GM23338 (cell line): ENCODE measurements around the gene PPM1H.
"Not testable (repeated sequence)": the region's sequence is repeated elsewhere in the genome, so short reads cannot be mapped to it uniquely, and the experiment has no call there.

ENCODE experiments used
- CREB1 ChIP-seq: fragments of 250-450 bp; sonication (Bioruptor Pico); IDR thresholded peaks from 2 replicates; pipeline ENCODE4 v1.5.0; 2020; ENCODE audit warnings: low read depth, mild to moderate bottlenecking, moderate library complexity
- CTCF ChIP-seq, 2 experiments: fragments of 200-600 bp in 1 of 2; sonication (generic) in 1 of 2; conservative IDR thresholded peaks; 2 replicates each; pipeline versions ENCODE4 v1.5.1 to v1.6.1; 2016 to 2017; ENCODE audit warnings: antibody characterized with exemption in 2 of 2, low read depth in 2 of 2, mild to moderate bottlenecking in 2 of 2, moderate library complexity in 1 of 2
- EZH2 ChIP-seq: fragments of 200-600 bp; sonication (generic); IDR thresholded peaks from one replicate; pipeline ENCODE4 v1.8.0; 2017; ENCODE audit warnings: antibody characterized with exemption, mild to moderate bottlenecking, low read depth; ENCODE audit not compliant: unreplicated experiment
- EZH2phosphoT487 ChIP-seq: fragments of 200-600 bp; sonication (generic); IDR thresholded peaks from one replicate; pipeline ENCODE4 v1.8.1; 2018; ENCODE audit warnings: antibody characterized with exemption; ENCODE audit not compliant: unreplicated experiment
- POLR2AphosphoS5 ChIP-seq: IDR thresholded peaks from 2 replicates; pipeline ENCODE4 v1.6.1; 2016; ENCODE audit warnings: antibody characterized with exemption, low read depth
- TF ChIP-seq, protein P1 (sequence below): IDR thresholded peaks from one replicate; pipeline ENCODE4 v1.6.1; 2018; ENCODE audit warnings: antibody characterized with exemption; ENCODE audit not compliant: unreplicated experiment

GRCh38 chr12:62965700-62966099 is 30.8 kb upstream of the PPM1H start:
- TF ChIP-seq CTCF (conservative IDR thresholded peaks at IDR 0.05; ENCODE audit: low read depth in 2 of 2); POLR2AphosphoS5; EZH2; CREB1 (CRISPR knock-in tag); EZH2phosphoT487: not testable (repeated sequence)
- TF ChIP-seq, protein P1, sequence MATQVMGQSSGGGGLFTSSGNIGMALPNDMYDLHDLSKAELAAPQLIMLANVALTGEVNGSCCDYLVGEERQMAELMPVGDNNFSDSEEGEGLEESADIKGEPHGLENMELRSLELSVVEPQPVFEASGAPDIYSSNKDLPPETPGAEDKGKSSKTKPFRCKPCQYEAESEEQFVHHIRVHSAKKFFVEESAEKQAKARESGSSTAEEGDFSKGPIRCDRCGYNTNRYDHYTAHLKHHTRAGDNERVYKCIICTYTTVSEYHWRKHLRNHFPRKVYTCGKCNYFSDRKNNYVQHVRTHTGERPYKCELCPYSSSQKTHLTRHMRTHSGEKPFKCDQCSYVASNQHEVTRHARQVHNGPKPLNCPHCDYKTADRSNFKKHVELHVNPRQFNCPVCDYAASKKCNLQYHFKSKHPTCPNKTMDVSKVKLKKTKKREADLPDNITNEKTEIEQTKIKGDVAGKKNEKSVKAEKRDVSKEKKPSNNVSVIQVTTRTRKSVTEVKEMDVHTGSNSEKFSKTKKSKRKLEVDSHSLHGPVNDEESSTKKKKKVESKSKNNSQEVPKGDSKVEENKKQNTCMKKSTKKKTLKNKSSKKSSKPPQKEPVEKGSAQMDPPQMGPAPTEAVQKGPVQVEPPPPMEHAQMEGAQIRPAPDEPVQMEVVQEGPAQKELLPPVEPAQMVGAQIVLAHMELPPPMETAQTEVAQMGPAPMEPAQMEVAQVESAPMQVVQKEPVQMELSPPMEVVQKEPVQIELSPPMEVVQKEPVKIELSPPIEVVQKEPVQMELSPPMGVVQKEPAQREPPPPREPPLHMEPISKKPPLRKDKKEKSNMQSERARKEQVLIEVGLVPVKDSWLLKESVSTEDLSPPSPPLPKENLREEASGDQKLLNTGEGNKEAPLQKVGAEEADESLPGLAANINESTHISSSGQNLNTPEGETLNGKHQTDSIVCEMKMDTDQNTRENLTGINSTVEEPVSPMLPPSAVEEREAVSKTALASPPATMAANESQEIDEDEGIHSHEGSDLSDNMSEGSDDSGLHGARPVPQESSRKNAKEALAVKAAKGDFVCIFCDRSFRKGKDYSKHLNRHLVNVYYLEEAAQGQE: not testable (repeated sequence)
